ENCODE measurements around the gene B9D2. TPM values are rescaled to one million over a fixed set of nuclear protein-coding genes. Genes with fewer than 3 reads are reported as not detected.

Gene B9D2
- total and polyA plus RNA-seq, 2 donors (not counting 1 experiment from before 2014, with no cell fraction given) = 2.3 to 5.3 TPM

- H3K4me1 ChIP-seq (ENCODE audit: control insufficient read depth, extremely low read depth, insufficient read depth, low read length) = peaks cover 4% of the 10 kb centered on the region
- no peak for DNase-seq (ENCODE audit: low read depth in 2 of 2)
- no peaks in the 10 kb centered on the region for H4K20me1 ChIP-seq (ENCODE audit: control insufficient read depth, extremely low read depth, insufficient read depth, low read length)
- no peak overlapping the region for H3K4me2 ChIP-seq (ENCODE audit: extremely low read depth, insufficient read depth, low read length)
- H3K9me3 ChIP-seq (ENCODE audit: control insufficient read depth, insufficient read depth, low read depth, low read length) = no peaks in the 10 kb centered on the region
- H3K79me2 ChIP-seq (ENCODE audit: control insufficient read depth, insufficient read depth, low read length) = peaks cover 7% of the 10 kb centered on the region
- no peaks in the 10 kb centered on the region for H3K27me3 ChIP-seq (ENCODE audit: control insufficient read depth, insufficient read depth, low read length)
- H2AFZ ChIP-seq (ENCODE audit: low read length) = no peak overlapping the region
- H3K9ac ChIP-seq (ENCODE audit: insufficient read depth, low read length) = no peak overlapping the region
- H3K36me3 ChIP-seq (ENCODE audit: control insufficient read depth, insufficient read depth, low read length) = no peaks in the 10 kb centered on the region
- no peak overlapping the region for H3K4me3 ChIP-seq (replicated peaks in 1 of 4; ENCODE audit: control extremely low read depth in 1 of 4, insufficient read depth in 1 of 4, low read depth in 3 of 4, low read length in 4 of 4)
- TF ChIP-seq EZH2 (IDR thresholded peaks at IDR 0.05; ENCODE audit: low read length, missing control alignments) (no peak), CTCF (conservative IDR thresholded peaks at IDR 0.05 in 1 of 2, IDR thresholded peaks at IDR 0.05 in 1 of 2; ENCODE audit: low read depth in 1 of 2, low read length in 2 of 2) (no peak)
- H3K27ac ChIP-seq (ENCODE audit: insufficient read depth, low read length) = no peak overlapping the region
Observed at GRCh38 chr19:41399525-41399924, 35.6 kb upstream of the B9D2 start.

- no peak overlapping the region for H3K4me2 ChIP-seq (ENCODE audit: extremely low read depth, insufficient read depth, low read length)
- H3K9ac ChIP-seq (ENCODE audit: insufficient read depth, low read length) = no peak overlapping the region
- no peak overlapping the region for H2AFZ ChIP-seq (ENCODE audit: low read length)
- no peak for TF ChIP-seq CTCF (conservative IDR thresholded peaks at IDR 0.05 in 1 of 2, IDR thresholded peaks at IDR 0.05 in 1 of 2; ENCODE audit: low read depth in 1 of 2, low read length in 2 of 2)
- no peak for TF ChIP-seq EZH2 (IDR thresholded peaks at IDR 0.05; ENCODE audit: low read length, missing control alignments)
- DNase-seq (ENCODE audit: low read depth in 2 of 2) = no peak
- H3K4me3 ChIP-seq (replicated peaks in 1 of 4; ENCODE audit: control extremely low read depth in 1 of 4, insufficient read depth in 1 of 4, low read depth in 3 of 4, low read length in 4 of 4) = peak overlapping the region in 2 of 4 experiments; percentile 74 to 100
- peaks cover 7% of the 10 kb centered on the region for H3K79me2 ChIP-seq (ENCODE audit: control insufficient read depth, insufficient read depth, low read length)
- no peaks in the 10 kb centered on the region for H3K9me3 ChIP-seq (ENCODE audit: control insufficient read depth, insufficient read depth, low read depth, low read length)
- H3K27me3 ChIP-seq (ENCODE audit: control insufficient read depth, insufficient read depth, low read length) = no peaks in the 10 kb centered on the region
- no peaks in the 10 kb centered on the region for H3K36me3 ChIP-seq (ENCODE audit: control insufficient read depth, insufficient read depth, low read length)
- no peaks in the 10 kb centered on the region for H4K20me1 ChIP-seq (ENCODE audit: control insufficient read depth, extremely low read depth, insufficient read depth, low read length)
- H3K27ac ChIP-seq (ENCODE audit: insufficient read depth, low read length) = no peak overlapping the region
- H3K4me1 ChIP-seq (ENCODE audit: control insufficient read depth, extremely low read depth, insufficient read depth, low read length) = peaks cover 4% of the 10 kb centered on the region
Observed at GRCh38 chr19:41399091-41399490, 35.1 kb upstream of the B9D2 start.

- Histone ChIP-seq H3K27ac (ENCODE audit: insufficient read depth, low read length) (peak overlapping the region; percentile 96), H3K27me3 (ENCODE audit: control insufficient read depth, insufficient read depth, low read length) (no peaks in the 10 kb centered on the region), H3K4me1 (ENCODE audit: control insufficient read depth, extremely low read depth, insufficient read depth, low read length) (peaks cover 4% of the 10 kb centered on the region), H3K9ac (ENCODE audit: insufficient read depth, low read length) (peak overlapping the region; percentile 93), H2AFZ (ENCODE audit: low read length) (no peak overlapping the region), H3K4me3 (replicated peaks in 1 of 4; ENCODE audit: control extremely low read depth in 1 of 4, insufficient read depth in 1 of 4, low read depth in 3 of 4, low read length in 4 of 4) (peak overlapping the region; percentile 74 to 100 (median 84)), H3K4me2 (ENCODE audit: extremely low read depth, insufficient read depth, low read length) (peak overlapping the region; percentile 86), H3K36me3 (ENCODE audit: control insufficient read depth, insufficient read depth, low read length) (no peaks in the 10 kb centered on the region), H4K20me1 (ENCODE audit: control insufficient read depth, extremely low read depth, insufficient read depth, low read length) (no peaks in the 10 kb centered on the region), H3K9me3 (ENCODE audit: control insufficient read depth, insufficient read depth, low read depth, low read length) (no peaks in the 10 kb centered on the region), H3K79me2 (ENCODE audit: control insufficient read depth, insufficient read depth, low read length) (peaks cover 7% of the 10 kb centered on the region)
- TF ChIP-seq CTCF (conservative IDR thresholded peaks at IDR 0.05 in 1 of 2, IDR thresholded peaks at IDR 0.05 in 1 of 2; ENCODE audit: low read depth in 1 of 2, low read length in 2 of 2) = no peak
- no peak for TF ChIP-seq EZH2 (IDR thresholded peaks at IDR 0.05; ENCODE audit: low read length, missing control alignments)
- DNase-seq (ENCODE audit: low read depth in 2 of 2) = no peak
Observed at GRCh38 chr19:41398598-41398997, 34.6 kb upstream of the B9D2 start.
